Spleen (tissue), 13 donors: ENCODE data around the gene GNL3. TPM values are rescaled to one million over a fixed set of nuclear protein-coding genes. Genes with fewer than 3 reads are reported as not detected.

Source experiments
- DNase-seq: peaks from one replicate; pipeline ENCODE4 v3.0.0-alpha.2; 2020
- H3K27ac ChIP-seq, 8 donors: fragments of 200-600 bp; sonication (generic) in 7 of 8; 1 replicate in 4 of 8; 2 replicates in 4 of 8; pipeline versions ENCODE4 v1.5.0 to v1.8.0; 2016 to 2021; ENCODE audit warnings: inconsistent platforms in 4 of 8, mild to moderate bottlenecking in 4 of 8, moderate library complexity in 1 of 8
- H3K27me3 ChIP-seq, 7 donors: fragments of 200-600 bp; sonication (generic) in 6 of 7; replicated peaks in 1 of 7; 1 replicate in 4 of 7; 2 replicates in 3 of 7; pipeline versions ENCODE4 v1.5.0 to v1.8.0; 2016 to 2021; ENCODE audit warnings: inconsistent platforms in 3 of 7, mild to moderate bottlenecking in 1 of 7
- H3K36me3 ChIP-seq, 6 donors: fragments of 200-600 bp; sonication (generic) in 5 of 6; 1 replicate in 4 of 6; 2 replicates in 2 of 6; pipeline versions ENCODE4 v1.5.0 to v1.8.0; 2016 to 2021; ENCODE audit warnings: inconsistent platforms in 2 of 6
- H3K4me1 ChIP-seq, 6 donors: fragments of 200-600 bp; sonication (generic) in 5 of 6; 1 replicate in 3 of 6; 2 replicates in 3 of 6; pipeline versions ENCODE4 v1.5.0 to v1.8.0; 2016 to 2021; ENCODE audit warnings: inconsistent platforms in 3 of 6
- H3K4me3 ChIP-seq, 8 donors: fragments of 200-600 bp; sonication (generic) in 7 of 8; 1 replicate in 4 of 8; 2 replicates in 4 of 8; pipeline versions ENCODE4 v1.5.0 to v1.8.0; 2016 to 2021; ENCODE audit warnings: inconsistent platforms in 4 of 8, mild to moderate bottlenecking in 4 of 8, moderate library complexity in 2 of 8
- H3K9me3 ChIP-seq, 8 donors: fragments of 200-600 bp; sonication (generic) in 7 of 8; 1 replicate in 4 of 8; 2 replicates in 4 of 8; pipeline versions ENCODE4 v1.5.0 to v1.8.0; 2016 to 2021; ENCODE audit warnings: inconsistent platforms in 4 of 8
- POLR2A ChIP-seq, 3 donors: fragments of 450-650 bp; IDR thresholded peaks; one replicate each; pipeline ENCODE4 v1.5.1; 2017; ENCODE audit warnings: antibody characterized with exemption in 3 of 3, mild to moderate bottlenecking in 1 of 3
- POLR2AphosphoS5 ChIP-seq, 3 donors: sonication (generic); formaldehyde crosslinking; IDR thresholded peaks; one replicate each; pipeline ENCODE4 v1.5.1; 2017; ENCODE audit warnings: antibody characterized with exemption in 3 of 3
- WGBS, 5 donors: extraction: QIAGEN DNeasy Blood & Tissue Kit in 3 of 5; methylation state at CpG; one replicate each; pipeline versions ENCODE4 v1.1.5 to v1.1.7; 2013 to 2018; 5-methylcytosine and 5-hydroxymethylcytosine counted together
- intact Hi-C: fragments of 100-400 bp; cut with DNase I; formaldehyde crosslinking; loops from one replicate; pipeline ENCODE4 v1.15.0; 2023; ENCODE audit warnings: low total_unique reads
- long read RNA-seq, 2 donors: transcript quantifications; one replicate each; lab custom pipeline, GENCODE V29; 2026
- polyA plus RNA-seq, 3 donors: library from polyadenylated mRNA; stranded (reverse); fragments of 200-250 nt; gene quantifications; one replicate each; pipeline ENCODE4 v1.2.1, GENCODE V29; 2013
- total RNA-seq, 7 donors: library from RNA; depleted of rRNA in 3 of 7; stranded (reverse); fragments of >200 nt in 3 of 7; fragmentation: NEBNext Ultra II Directional in 4 of 7; extraction: Animal tissue kit (Norgen Biotek cat#: 25700) in 4 of 7; gene quantifications; one replicate each; pipeline versions ENCODE4 v1.1.0 to v1.2.1, GENCODE V29; 2016 to 2021
- TF ChIP-seq, protein P1 (sequence below), 11 experiments: fragments of 200-600 bp in 7 of 11; fragments of 450-650 bp in 4 of 11; sonication (generic) in 4 of 11; IDR thresholded peaks in 8 of 11; conservative IDR thresholded peaks in 3 of 11; 1 replicate in 7 of 11; 2 replicates in 4 of 11; pipeline versions ENCODE4 v1.4.0 to v1.8.0; 2016 to 2021; ENCODE audit warnings: antibody characterized with exemption in 11 of 11, inconsistent platforms in 4 of 11, mild to moderate bottlenecking in 1 of 11
- donor health status: healthy with polysubstance abuse.
- donor health status: DM: no; HTN: no; CAD: no; lungs with moderate emphysema.
- donor health status: DM: no; HTN: no; CAD: no.
- donor health status: Bipolar disorder and iron deficiency.
- donor health status: healthy.
- donor health status: DM: no; HTN: no; CAD: no.
- donor health status: DM: yes; HTN: yes; CAD: no.

GNL3 gene, protein sequence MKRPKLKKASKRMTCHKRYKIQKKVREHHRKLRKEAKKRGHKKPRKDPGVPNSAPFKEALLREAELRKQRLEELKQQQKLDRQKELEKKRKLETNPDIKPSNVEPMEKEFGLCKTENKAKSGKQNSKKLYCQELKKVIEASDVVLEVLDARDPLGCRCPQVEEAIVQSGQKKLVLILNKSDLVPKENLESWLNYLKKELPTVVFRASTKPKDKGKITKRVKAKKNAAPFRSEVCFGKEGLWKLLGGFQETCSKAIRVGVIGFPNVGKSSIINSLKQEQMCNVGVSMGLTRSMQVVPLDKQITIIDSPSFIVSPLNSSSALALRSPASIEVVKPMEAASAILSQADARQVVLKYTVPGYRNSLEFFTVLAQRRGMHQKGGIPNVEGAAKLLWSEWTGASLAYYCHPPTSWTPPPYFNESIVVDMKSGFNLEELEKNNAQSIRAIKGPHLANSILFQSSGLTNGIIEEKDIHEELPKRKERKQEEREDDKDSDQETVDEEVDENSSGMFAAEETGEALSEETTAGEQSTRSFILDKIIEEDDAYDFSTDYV
- total RNA-seq, result 10 to 100 TPM; 49.8 to 87.8 (median 67.3) TPM
- 10 to 100 TPM; 61.8 to 70.4 (median 68.0) TPM for polyA plus RNA-seq
- long read RNA-seq, donor 1, transcript GNL3-202 (15 exons, 2,040 nt), result major isoform, 10 of 54 reads
- long read RNA-seq, donor 1, partial matches to known transcripts, result 28 of 54 reads
- long read RNA-seq, donor 1, other reads (novel, unspliced or antisense), result 10 of 54 reads
- long read RNA-seq, donor 2, transcript GNL3-202 (15 exons, 2,040 nt), result major isoform, 8 of 24 reads
- long read RNA-seq, donor 2, partial matches to known transcripts, result 8 of 24 reads
- long read RNA-seq, donor 2, other reads (novel, unspliced or antisense), result 0 of 24 reads

DNA sequence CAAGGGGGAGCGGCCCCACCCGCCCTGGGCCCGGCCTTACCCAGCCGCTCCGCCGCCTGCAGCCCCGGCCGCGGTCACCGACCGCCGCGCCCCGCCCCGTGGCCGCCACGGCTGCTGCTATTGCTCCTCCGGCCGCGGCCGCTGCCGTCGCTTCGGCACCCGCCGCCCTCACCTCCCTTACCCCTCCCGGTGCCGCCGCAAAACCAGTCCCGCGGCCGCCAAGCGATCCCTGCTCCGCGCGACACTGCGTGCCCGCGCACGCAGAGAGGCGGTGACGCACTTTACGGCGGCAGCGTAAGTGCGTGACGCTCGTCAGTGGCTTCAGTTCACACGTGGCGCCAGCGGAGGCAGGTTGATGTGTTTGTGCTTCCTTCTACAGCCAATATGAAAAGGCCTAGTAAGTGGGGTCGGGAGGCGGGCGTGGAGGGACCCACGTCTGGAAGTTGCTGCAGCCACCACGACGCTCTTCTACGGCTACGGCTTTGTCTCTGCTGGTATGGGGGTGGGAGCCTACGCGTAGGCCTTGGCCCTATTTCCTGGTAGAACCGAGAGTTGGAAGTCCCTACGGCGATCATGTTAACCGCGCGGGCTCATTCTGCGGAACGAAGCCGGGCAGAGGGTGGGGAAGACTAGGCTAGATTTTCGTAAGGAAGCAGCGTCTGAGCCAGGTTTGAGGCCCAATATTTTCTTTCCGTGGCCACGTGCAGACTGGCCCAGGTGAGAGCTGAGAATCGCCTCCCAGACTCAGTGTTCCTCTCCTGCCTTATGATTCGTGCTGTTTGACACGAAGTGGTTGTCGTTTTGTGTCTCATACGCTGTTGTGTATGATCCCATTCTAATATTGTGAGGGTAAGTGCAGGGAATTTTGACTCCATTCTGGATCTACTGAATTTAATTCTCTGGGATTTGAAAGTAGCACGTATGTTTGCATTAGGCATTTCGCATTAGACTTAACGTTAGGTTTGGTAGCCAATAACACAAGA, at the start of gene GNL3, which contains the start of gene PBRM1:
TSS of gene GNL3 (plus strand) at position 324 of the 983 bp plus-strand sequence. CDS start at position 385, 61 bp downstream.
TSS of gene PBRM1 (minus strand) at position 205 of the 983 bp plus-strand sequence.
- Histone ChIP-seq H3K27ac (peak within 1 kb of the TSS; percentile 90 to 99 (median 98)), H3K4me1 (peaks cover 30 to 79% (median 62%) of the 10 kb centered on the region in 6 donors), H3K27me3 (no peaks in the 10 kb centered on the region), H3K4me3 (peak within 1 kb of the TSS; percentile 71 to 91 (median 80)), H3K9me3 (no peaks in the 10 kb centered on the region), H3K36me3 (peaks cover 6 to 58% (median 39%) of the 10 kb centered on the region in 6 donors)
- 0 to 1% (median 1%) methylated on average over 61 to 82 of the region's 82 CpGs for WGBS, 5 donors
- DNase-seq, result peak; percentile 98
- TF ChIP-seq POLR2A (IDR thresholded peaks at IDR 0.05), result peak; percentile 4 to 71 (median 34)
- peak; percentile 97 to 98 (median 98) for TF ChIP-seq POLR2AphosphoS5 (IDR thresholded peaks at IDR 0.05)
- TF ChIP-seq, protein P1, sequence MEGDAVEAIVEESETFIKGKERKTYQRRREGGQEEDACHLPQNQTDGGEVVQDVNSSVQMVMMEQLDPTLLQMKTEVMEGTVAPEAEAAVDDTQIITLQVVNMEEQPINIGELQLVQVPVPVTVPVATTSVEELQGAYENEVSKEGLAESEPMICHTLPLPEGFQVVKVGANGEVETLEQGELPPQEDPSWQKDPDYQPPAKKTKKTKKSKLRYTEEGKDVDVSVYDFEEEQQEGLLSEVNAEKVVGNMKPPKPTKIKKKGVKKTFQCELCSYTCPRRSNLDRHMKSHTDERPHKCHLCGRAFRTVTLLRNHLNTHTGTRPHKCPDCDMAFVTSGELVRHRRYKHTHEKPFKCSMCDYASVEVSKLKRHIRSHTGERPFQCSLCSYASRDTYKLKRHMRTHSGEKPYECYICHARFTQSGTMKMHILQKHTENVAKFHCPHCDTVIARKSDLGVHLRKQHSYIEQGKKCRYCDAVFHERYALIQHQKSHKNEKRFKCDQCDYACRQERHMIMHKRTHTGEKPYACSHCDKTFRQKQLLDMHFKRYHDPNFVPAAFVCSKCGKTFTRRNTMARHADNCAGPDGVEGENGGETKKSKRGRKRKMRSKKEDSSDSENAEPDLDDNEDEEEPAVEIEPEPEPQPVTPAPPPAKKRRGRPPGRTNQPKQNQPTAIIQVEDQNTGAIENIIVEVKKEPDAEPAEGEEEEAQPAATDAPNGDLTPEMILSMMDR (IDR thresholded peaks at IDR 0.05 in 8 of 11, conservative IDR thresholded peaks at IDR 0.05 in 3 of 11), result peak in 4 of 11 experiments; percentile 6 to 28 (median 18)
- intact Hi-C loops, result no loop called here

DNA sequence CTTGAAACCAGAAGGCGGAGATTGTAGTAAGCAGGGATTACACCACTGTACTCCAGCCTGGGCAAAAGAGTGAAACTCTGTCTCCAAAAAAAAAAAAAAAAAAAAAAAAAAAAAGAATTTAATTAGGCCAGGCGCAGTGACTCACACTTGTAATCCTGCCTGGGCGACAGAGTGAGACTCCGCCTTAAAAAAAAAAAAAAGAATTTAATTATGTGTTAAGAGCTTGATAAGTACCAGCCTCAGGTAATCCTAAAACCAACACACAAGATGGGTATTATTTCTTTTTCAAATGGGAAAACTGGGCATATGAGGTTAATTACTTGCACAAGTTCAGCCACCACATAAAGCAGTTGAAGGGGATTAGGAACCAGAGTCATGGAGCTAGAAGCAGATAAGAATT, 49.2 kb upstream of the GNL3 start:
- H3K4me3 ChIP-seq, result no peak overlapping the region
- intact Hi-C loops, result no loop called here
- H3K9me3 ChIP-seq, result no peaks in the 10 kb centered on the region
- TF ChIP-seq POLR2A (IDR thresholded peaks at IDR 0.05) (no peak), POLR2AphosphoS5 (IDR thresholded peaks at IDR 0.05) (no peak)
- TF ChIP-seq, protein P1 (IDR thresholded peaks at IDR 0.05 in 8 of 11, conservative IDR thresholded peaks at IDR 0.05 in 3 of 11), result no peak
- H3K4me1 ChIP-seq, result no peaks in the 10 kb centered on the region
- peaks cover 0 to 100% (median 80%) of the 10 kb centered on the region in 6 donors for H3K36me3 ChIP-seq
- no peaks in the 10 kb centered on the region for H3K27me3 ChIP-seq
- H3K27ac ChIP-seq, result no peak overlapping the region
- WGBS, 5 donors, result 90 to 98% (median 91%) methylated on average over 4 of the region's 4 CpGs
- no peak for DNase-seq

DNA sequence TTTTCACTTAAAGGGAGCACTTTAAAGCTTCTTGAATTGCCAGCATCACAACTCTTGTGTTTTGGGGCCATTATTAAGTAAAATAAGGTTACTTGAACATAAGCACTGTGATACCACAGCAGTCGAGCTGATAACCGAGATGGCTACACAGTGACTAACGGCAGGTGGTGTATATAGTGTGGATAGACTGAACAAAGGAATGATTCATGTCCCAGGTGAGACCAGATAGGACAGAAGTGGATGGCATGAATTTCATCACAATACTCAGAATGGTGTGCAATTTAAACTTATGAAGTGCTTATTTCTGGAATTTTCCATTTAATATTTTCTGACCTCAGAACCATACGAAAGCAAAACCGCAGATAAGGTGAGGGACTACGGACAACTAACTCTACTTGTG, 40.3 kb upstream of the GNL3 start:
- H3K9me3 ChIP-seq, result no peaks in the 10 kb centered on the region
- no peaks in the 10 kb centered on the region for H3K27me3 ChIP-seq
- TF ChIP-seq POLR2AphosphoS5 (IDR thresholded peaks at IDR 0.05) (no peak), POLR2A (IDR thresholded peaks at IDR 0.05) (no peak)
- TF ChIP-seq, protein P1 (IDR thresholded peaks at IDR 0.05 in 8 of 11, conservative IDR thresholded peaks at IDR 0.05 in 3 of 11), result no peak
- H3K4me3 ChIP-seq, result no peak overlapping the region
- no peak for DNase-seq
- H3K27ac ChIP-seq, result no peak overlapping the region
- no peaks in the 10 kb centered on the region for H3K4me1 ChIP-seq
- intact Hi-C loops, result no loop called here
- H3K36me3 ChIP-seq, result peaks cover 0 to 100% (median 85%) of the 10 kb centered on the region in 6 donors
- 95 to 98% (median 95%) methylated on average over 6 of the region's 6 CpGs for WGBS, 5 donors
